T-helper 1 cell (primary cell): ENCODE results near the gene PPP1R1A.

Source experiments
- DNase-seq, 5 donors: peaks; one replicate each; pipeline ENCODE4 v3.0.0-alpha.2; 2012 to 2020

Gene PPP1R1A

DNA sequence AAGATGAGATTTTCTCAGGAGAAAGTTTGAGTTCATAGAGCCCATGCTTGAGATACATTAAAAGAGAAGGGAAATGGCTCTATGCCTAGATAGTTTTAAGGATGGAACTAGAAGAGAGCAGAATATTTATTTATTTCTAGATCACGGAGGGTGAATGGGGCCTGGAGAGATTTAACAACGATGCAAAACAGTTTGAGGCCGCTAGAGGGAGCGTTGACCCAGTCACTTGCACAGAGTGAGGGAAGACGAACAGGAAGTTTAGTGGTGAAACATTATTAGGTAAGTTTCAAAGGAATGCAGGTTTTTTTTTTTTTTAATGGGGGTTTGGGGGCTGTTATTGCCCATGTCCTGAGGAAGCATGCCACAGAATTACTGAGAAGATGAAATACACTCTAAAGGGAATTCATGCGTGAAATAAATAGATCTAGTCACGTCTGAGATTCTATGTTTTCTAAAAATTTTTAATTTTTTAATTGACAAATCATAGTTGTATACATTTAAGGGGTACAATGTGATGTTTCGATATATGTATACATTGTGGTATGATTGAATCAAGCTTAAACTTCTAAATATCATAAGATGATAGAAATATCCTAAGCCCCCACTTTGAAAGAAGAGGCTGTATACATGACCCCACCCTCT is 14.8 kb upstream of the PPP1R1A start:
- DNase-seq, result peak; percentile 18 to 63 (median 37)

DNA sequence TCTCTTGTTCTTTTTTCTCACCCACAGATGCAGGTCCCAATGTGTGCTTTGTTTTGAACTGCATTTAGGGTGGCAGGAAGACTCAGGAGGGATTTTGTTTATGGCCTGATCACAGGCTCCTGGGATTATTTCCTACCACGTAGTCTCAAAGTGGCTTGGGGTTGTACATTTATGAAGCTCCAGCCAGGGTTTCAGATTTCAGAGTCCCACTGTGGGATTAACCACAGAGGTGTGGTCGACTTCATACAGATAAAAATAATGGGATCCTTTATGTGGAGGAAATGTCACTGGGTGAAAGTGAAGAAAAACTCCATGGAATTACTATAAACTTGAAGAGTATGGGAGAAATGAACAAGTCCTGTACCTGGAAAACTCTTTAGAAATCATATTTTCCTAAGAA is 14.2 kb upstream of the PPP1R1A start:
- DNase-seq, result no peak

DNA sequence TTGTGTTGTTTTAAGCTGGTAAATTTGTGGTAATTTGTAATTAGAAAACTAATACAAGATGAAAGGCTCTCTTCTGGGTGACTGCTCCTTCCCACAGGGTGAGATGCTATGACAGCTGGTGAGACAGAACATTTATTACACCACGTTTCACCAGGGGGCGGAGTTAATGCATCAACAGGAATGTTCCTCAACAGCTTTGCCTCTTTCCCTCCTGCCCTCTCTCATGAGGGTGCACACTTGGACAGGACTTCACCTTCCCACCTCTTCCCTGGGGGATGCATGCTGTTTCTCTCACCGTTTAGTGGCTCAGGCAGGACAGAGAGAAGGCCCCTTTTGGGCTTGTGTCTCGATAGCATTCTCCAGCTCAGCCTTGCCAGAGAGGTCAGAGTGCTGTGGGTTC is 13.4 kb upstream of the PPP1R1A start:
- DNase-seq, result no peak

DNA sequence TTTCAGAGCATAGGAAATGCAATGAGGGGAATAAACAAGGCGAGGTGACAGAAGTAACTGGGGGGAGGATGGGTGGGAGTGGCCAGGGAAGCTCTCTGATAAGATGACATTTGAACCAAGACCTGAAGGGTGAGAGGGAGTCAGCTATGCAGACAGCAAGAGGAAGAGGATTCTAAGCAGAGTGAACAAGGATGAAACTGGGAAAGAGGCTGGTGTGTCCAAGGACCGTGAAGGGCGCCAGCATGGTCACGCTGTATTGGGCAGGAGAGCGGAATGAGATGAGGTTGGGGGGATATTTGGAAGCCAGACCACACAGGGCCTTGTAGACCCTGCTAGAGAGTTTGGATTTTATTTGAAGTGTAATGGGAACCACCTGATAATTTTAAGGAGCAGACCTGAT is 10.5 kb upstream of the PPP1R1A start:
- no peak for DNase-seq

GRCh38 chr12:54596526-54596946 is 8.1 kb upstream of the PPP1R1A start:
- DNase-seq, result peak in 3 of 5 donors; percentile 11 to 36 (median 34)

- DNase-seq, result no peak
Observed at GRCh38 chr12:54595471-54595870, 7.0 kb upstream of the PPP1R1A start.

GRCh38 chr12:54593725-54594124 is 5.3 kb upstream of the PPP1R1A start:
- no peak for DNase-seq

GRCh38 chr12:54593135-54593534 is 4.7 kb upstream of the PPP1R1A start:
- DNase-seq, result no peak

DNA sequence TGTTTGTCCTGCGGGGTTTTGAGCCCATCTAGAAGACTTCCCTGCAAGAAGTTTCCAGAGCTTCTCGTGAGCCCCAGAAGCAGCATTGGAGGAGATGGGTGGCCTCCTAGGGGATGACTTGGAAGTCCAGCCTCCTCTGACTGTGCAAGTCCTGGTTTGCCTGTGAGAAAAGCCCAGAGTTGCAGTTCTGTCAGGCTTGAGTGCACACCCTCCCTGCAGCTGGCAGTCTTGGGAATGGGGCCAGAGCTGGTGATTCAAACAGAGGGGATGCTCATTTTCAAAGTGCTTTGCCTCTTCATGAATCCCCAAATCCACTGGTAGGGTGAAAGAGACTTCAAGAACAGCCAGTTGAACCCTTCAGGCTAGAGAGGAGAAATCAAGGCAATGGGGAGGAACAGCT is 3.9 kb upstream of the PPP1R1A start:
- DNase-seq, result no peak

DNA sequence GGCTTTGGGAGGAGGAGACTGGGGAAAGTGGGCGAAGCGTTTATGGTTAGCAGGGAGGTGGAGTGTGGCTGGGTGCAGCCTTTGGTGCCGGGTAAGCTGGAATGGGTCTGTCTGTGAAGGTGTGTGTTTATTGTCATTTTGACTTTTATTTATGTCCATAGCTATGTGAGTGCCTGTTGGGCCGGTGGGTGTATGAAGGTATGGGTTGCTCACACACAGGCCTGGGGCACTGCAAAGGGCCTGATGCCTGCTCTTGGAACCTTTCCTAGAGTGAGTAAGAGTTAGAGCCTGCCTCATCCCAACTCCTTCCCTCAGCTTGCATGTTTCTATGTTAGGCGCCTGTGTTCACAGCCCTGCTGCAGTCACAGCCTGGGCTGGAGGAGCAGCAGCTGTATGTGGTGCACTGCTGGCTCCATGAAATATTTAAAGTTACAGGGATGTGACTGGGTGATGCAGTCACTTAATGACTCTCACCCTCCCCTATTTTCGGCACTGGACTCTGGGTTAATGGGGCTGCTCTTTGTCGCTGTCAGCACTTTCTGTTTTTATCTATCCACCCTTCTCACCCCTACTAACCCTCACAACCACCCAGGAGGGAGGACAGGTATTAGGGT is 2.6 kb upstream of the PPP1R1A start:
- DNase-seq, result no peak

DNA sequence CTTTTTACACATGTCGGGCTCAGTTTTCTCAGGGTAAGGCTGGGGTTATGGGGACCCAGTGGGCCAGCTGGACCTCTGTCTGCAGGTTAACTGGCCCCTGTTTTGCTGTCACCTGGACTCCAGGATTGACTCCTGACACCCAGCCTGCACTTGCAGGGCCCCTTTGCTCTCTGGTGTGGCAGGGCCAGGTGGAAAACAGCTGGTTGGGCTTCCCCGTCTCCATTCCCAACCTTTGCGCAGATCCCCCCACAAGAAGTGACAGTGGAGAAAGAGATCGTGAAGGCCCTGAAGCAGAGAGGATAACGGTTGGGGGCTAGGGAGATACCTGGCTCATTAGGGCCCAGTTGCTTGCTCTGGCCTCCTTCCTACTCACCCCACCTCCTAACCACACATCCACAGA is 1.5 kb upstream of the PPP1R1A start:
- DNase-seq, result no peak

GRCh38 chr12:54588890-54589267 is 420 bp upstream of the PPP1R1A start:
- DNase-seq, result no peak

DNA sequence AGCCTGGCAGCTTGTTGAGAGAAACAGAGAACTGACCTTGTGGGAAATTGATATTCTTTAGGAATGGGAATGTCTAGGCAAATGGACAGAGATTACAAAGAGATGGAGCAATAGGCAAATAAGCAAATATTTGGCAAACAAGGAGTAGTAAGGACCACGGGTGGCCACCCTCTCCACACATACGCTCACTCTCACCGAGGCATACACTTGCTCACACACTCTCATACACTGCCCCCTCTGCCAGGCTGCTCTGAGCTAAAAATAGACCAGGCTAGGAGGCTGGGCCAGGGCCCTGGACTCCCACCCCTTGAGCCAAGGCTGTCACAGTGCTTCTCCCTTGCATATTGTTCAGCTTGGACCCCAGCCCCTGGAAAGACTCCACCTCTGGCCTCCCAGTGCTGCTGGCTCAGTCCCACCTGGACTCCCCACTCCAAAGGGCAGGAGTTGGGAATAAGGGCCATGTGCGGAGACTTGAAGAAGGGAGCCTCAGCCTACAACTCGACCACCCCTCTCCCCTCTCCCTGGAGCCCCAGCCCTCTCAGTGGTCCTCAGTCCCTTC is 1.1 kb downstream of the PPP1R1A start:
- DNase-seq, result no peak

DNA sequence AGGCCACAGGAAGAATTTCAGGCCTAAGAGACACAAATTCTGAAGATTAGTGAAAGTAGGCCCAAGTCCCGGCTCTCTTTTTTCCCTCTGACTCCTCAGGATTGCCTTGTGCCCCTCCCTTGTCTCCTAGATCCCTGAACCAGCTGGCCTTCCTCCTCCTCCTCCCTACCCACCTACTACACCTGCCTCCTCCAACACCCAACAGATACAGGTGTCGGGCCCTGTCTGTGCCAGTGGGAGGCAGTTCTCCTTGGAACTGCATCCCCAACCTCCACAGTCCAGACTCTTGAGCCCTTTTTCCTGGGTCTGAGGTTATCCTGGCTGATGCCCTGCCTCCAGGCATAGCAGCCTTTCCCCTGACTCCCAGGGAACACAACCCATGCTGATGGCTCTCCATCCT is 1.8 kb downstream of the PPP1R1A start:
- no peak for DNase-seq

- no peak for DNase-seq
Observed at GRCh38 chr12:54585243-54585642, 3.2 kb downstream of the PPP1R1A start.

DNA sequence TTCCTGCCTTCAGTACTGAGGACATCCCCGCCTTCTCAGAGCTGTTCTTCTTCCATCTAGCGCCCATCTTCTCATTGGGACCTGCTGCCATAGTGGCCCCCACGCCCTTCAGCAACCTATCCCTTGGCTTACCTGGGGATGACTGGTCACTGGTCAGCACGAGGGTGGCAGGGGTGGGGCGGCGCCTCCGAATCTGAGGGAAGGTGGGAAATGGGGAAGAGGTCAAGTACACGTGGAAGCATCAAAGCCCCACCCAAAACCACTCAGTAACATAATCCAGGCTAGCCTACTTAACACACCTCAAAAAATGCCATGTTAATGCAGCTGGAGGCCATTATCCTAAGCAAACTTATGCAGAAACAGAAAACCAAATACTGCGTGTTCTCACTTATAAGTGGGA is 4.3 kb downstream of the PPP1R1A start:
- no peak for DNase-seq

- DNase-seq, result no peak
Observed at GRCh38 chr12:54583726-54584125, 4.7 kb downstream of the PPP1R1A start.

- DNase-seq, result no peak
Observed at GRCh38 chr12:54581412-54581811, 7.0 kb downstream of the PPP1R1A start.

- DNase-seq, result peak; percentile 46 to 76 (median 62)
Observed at GRCh38 chr12:54579696-54580333, 8.6 kb downstream of the PPP1R1A start.

- no peak for DNase-seq
Observed at GRCh38 chr12:54579258-54579657, 9.2 kb downstream of the PPP1R1A start.

DNA sequence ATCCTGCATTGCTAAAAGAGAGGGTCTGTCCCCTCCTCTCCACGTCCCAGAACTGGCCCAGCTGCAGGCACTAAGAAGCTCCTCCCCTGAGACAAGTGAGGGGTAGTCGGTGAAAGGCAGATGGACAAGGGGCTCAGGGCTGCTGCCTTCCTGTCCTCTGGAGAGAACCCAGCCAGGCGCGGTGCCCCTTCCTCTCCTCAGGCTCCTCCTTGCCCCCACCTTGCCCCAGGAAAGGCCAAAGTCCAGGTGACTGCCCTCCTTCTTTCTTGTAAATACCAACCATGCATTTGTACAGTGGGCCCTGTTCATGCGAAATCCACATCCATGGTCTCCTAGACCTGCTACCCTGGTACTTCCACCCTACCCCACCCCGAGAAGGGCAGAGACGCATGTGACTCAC is 9.7 kb downstream of the PPP1R1A start:
- no peak for DNase-seq

GRCh38 chr12:54572881-54573280 is 15.6 kb downstream of the PPP1R1A start:
- DNase-seq, result no peak

GRCh38 chr12:54571193-54572188 is 17.0 kb downstream of the PPP1R1A start:
- DNase-seq, result no peak
